H9 (cell line): ENCODE measurements around the gene KRT15. TPM values are rescaled to one million over a fixed set of nuclear protein-coding genes. Genes with fewer than 3 reads are reported as not detected.

Experiments used
- DNase-seq: peaks from one replicate; pipeline ENCODE4 v3.0.0-alpha.2; 2017
- H2AFZ ChIP-seq: one replicate; pipeline ENCODE4 v1.6.1; 2013; ENCODE audit warnings: mild to moderate bottlenecking, low read length, control low read depth, moderate library complexity
- H2AK5ac ChIP-seq: 2 replicates; pipeline ENCODE4 v1.6.1; 2013; ENCODE audit warnings: low read length, control low read depth, mixed read lengths; ENCODE audit not compliant: insufficient read length
- H2BK120ac ChIP-seq: one replicate; pipeline ENCODE4 v1.6.1; 2013; ENCODE audit warnings: low read depth, mild to moderate bottlenecking, low read length, control low read depth, inconsistent platforms; ENCODE audit not compliant: poor library complexity, severe bottlenecking
- H2BK12ac ChIP-seq: 2 replicates; pipeline ENCODE4 v1.6.1; 2013; ENCODE audit warnings: low read length, control low read depth, mixed read lengths, low read depth; ENCODE audit not compliant: insufficient read length
- H2BK15ac ChIP-seq: 2 replicates; pipeline ENCODE4 v1.6.1; 2013; ENCODE audit warnings: low read depth, low read length, control low read depth
- H2BK20ac ChIP-seq: one replicate; pipeline ENCODE4 v1.6.1; 2013; ENCODE audit warnings: low read depth, mild to moderate bottlenecking, low read length, control low read depth, inconsistent platforms; ENCODE audit not compliant: poor library complexity, severe bottlenecking
- H2BK5ac ChIP-seq: 2 replicates; pipeline ENCODE4 v1.6.1; 2013; ENCODE audit warnings: low read length, control low read depth, mixed read lengths; ENCODE audit not compliant: insufficient read length
- H3K14ac ChIP-seq: 2 replicates; pipeline ENCODE4 v1.6.1; 2013; ENCODE audit warnings: low read length, control low read depth; ENCODE audit not compliant: insufficient read depth
- H3K18ac ChIP-seq: 2 replicates; pipeline ENCODE4 v1.6.1; 2013; ENCODE audit warnings: low read depth, mild to moderate bottlenecking, mixed read lengths, low read length, control low read depth; ENCODE audit not compliant: insufficient read length
- H3K23ac ChIP-seq: 2 replicates; pipeline ENCODE4 v1.6.1; 2013; ENCODE audit warnings: low read length, control low read depth, mixed read lengths, low read depth; ENCODE audit not compliant: insufficient read length
- H3K23me2 ChIP-seq: 2 replicates; pipeline ENCODE4 v1.6.1; 2013; ENCODE audit warnings: low read depth, mild to moderate bottlenecking, mixed read lengths, low read length, control low read depth; ENCODE audit not compliant: insufficient read length, poor library complexity, severe bottlenecking
- H3K27ac ChIP-seq: 2 replicates; pipeline ENCODE4 v1.5.1; 2013; ENCODE audit warnings: low read length, control low read depth, mixed read lengths, low read depth; ENCODE audit not compliant: insufficient read length
- H3K27me3 ChIP-seq: 2 replicates; pipeline ENCODE4 v1.6.1; 2013; ENCODE audit warnings: low read length, control low read depth, inconsistent platforms; ENCODE audit not compliant: insufficient read depth
- H3K4ac ChIP-seq: 2 replicates; pipeline ENCODE4 v1.6.1; 2013; ENCODE audit warnings: low read depth, mild to moderate bottlenecking, control low read depth, inconsistent platforms, low read length, moderate library complexity
- H3K4me1 ChIP-seq: 2 replicates; pipeline ENCODE4 v1.6.1; 2013; ENCODE audit warnings: low read length, control low read depth, inconsistent platforms; ENCODE audit not compliant: insufficient read depth
- H3K4me2 ChIP-seq: 2 replicates; pipeline ENCODE4 v1.6.1; 2013; ENCODE audit warnings: low read length, control low read depth, mixed read lengths; ENCODE audit not compliant: insufficient read length, insufficient read depth
- H3K56ac ChIP-seq: 2 replicates; pipeline ENCODE4 v1.6.1; 2013; ENCODE audit warnings: low read depth, mild to moderate bottlenecking, mixed read lengths, low read length, control low read depth; ENCODE audit not compliant: insufficient read length
- H3K79me1 ChIP-seq: 2 replicates; pipeline ENCODE4 v1.6.1; 2013; ENCODE audit warnings: low read depth, mild to moderate bottlenecking, moderate library complexity, low read length, control low read depth, inconsistent platforms; ENCODE audit not compliant: insufficient read depth, poor library complexity, severe bottlenecking
- H3K79me2 ChIP-seq: 2 replicates; pipeline ENCODE4 v1.6.1; 2013; ENCODE audit warnings: low read length, control low read depth, inconsistent platforms; ENCODE audit not compliant: insufficient read depth
- H3K9ac ChIP-seq: 2 replicates; pipeline ENCODE4 v1.6.1; 2013; ENCODE audit warnings: low read length, control low read depth, mixed read lengths; ENCODE audit not compliant: insufficient read length; ENCODE audit errors: extremely low read depth
- H3K9me3 ChIP-seq: one replicate; pipeline ENCODE4 v1.6.1; 2013; ENCODE audit warnings: low read depth, low read length, inconsistent platforms; ENCODE audit not compliant: control insufficient read depth
- H3T11ph ChIP-seq: one replicate; pipeline ENCODE4 v1.6.1; 2013; ENCODE audit warnings: mild to moderate bottlenecking, low read length, control low read depth, inconsistent platforms
- H4K20me1 ChIP-seq: one replicate; pipeline ENCODE4 v1.6.1; 2013; ENCODE audit not compliant: control insufficient read depth, insufficient read length, insufficient read depth
- H4K5ac ChIP-seq: 2 replicates; pipeline ENCODE4 v1.6.1; 2013; ENCODE audit warnings: low read depth, mild to moderate bottlenecking, mixed read lengths, low read length, control low read depth; ENCODE audit not compliant: insufficient read length
- H4K8ac ChIP-seq: replicated peaks from 2 replicates; pipeline ENCODE4 v1.6.1; 2013; ENCODE audit warnings: low read length, control low read depth, mixed read lengths, low read depth; ENCODE audit not compliant: insufficient read length
- H4K91ac ChIP-seq: 2 replicates; pipeline ENCODE4 v1.6.1; 2013; ENCODE audit warnings: low read depth, mild to moderate bottlenecking, moderate library complexity, mixed read lengths, low read length, control low read depth; ENCODE audit not compliant: insufficient read length
- H3K27ac Mint-ChIP-seq, 3 experiments: 2 replicates in 2 of 3; 3 replicates in 1 of 3; pipeline ENCODE4 v1.8.0; 2020 to 2021; ENCODE audit warnings: mixed read lengths in 3 of 3, mild to moderate bottlenecking in 1 of 3, moderate library complexity in 1 of 3
- H3K27me3 Mint-ChIP-seq: 2 replicates; pipeline ENCODE4 v1.8.0; 2021; ENCODE audit warnings: low read depth, mild to moderate bottlenecking, moderate library complexity, mixed read lengths
- H3K36me3 Mint-ChIP-seq, 3 experiments: 2 replicates in 2 of 3; 3 replicates in 1 of 3; pipeline ENCODE4 v1.8.0; 2020 to 2021; ENCODE audit warnings: low read depth in 3 of 3, mixed read lengths in 3 of 3; ENCODE audit not compliant: insufficient read depth in 1 of 3
- H3K4me1 Mint-ChIP-seq, 2 experiments: 2 replicates each; pipeline ENCODE4 v1.8.0; 2020; ENCODE audit warnings: mixed read lengths in 2 of 2
- H3K4me3 Mint-ChIP-seq, 2 experiments: 2 replicates in 1 of 2; 3 replicates in 1 of 2; pipeline ENCODE4 v1.8.0; 2020 to 2021; ENCODE audit warnings: mild to moderate bottlenecking in 2 of 2, mixed read lengths in 2 of 2, moderate library complexity in 1 of 2
- H3K9me3 Mint-ChIP-seq, 2 experiments: 2 replicates in 1 of 2; 3 replicates in 1 of 2; pipeline ENCODE4 v1.8.0; 2020; ENCODE audit warnings: mild to moderate bottlenecking in 2 of 2, mixed read lengths in 2 of 2, moderate library complexity in 1 of 2
- CTCF ChIP-seq: fragments of 200-600 bp; sonication (generic); conservative IDR thresholded peaks from 3 replicates; pipeline ENCODE4 v1.8.0; 2021; ENCODE audit warnings: antibody characterized with exemption, mild to moderate bottlenecking
- WGBS: extraction: QIAGEN DNeasy Blood & Tissue Kit; methylation state at CpG from one replicate; pipeline ENCODE4 v1.1.7; 2013; ENCODE audit warnings: missing lambda C conversion rate, low lambda C conversion rate, mixed read lengths; ENCODE audit not compliant: insufficient read length; ENCODE audit errors: extremely low coverage; 5-methylcytosine and 5-hydroxymethylcytosine counted together
- total RNA-seq: library from RNA; stranded (reverse); gene quantifications from 2 replicates; pipeline ENCODE4 v1.2.1, GENCODE V29; 2021

The KRT15 gene
- total RNA-seq, 1 experiment from 2014 or later = 0.87 TPM

- Histone ChIP-seq H2BK20ac (no peak overlapping the region), H2BK15ac (peak overlapping the region; percentile 92; the same call in 1 of the 2 replicates), H3K14ac (no peak overlapping the region), H4K91ac (no peak overlapping the region), H3K79me2 (peaks cover 4% of the 10 kb centered on the region; the same call in 1 of the 2 replicates), H3K4ac (no peak overlapping the region), H3K56ac (no peak overlapping the region), H2AFZ (no peak overlapping the region), H3K4me1 (peaks cover under 1% of the 10 kb centered on the region; the same call in 1 of the 2 replicates), H3K27ac (no peak overlapping the region), H2BK5ac (no peak overlapping the region), H3K79me1 (no peaks in the 10 kb centered on the region), H3K18ac (no peak overlapping the region), H4K20me1 (no peaks in the 10 kb centered on the region), H3K9ac (no peak overlapping the region), H3T11ph (no peak overlapping the region), H3K4me2 (no peak overlapping the region), H2AK5ac (no peak overlapping the region), H3K23me2 (peaks cover 13% of the 10 kb centered on the region), H3K27me3 (no peaks in the 10 kb centered on the region), H4K5ac (no peak overlapping the region), H3K9me3 (no peaks in the 10 kb centered on the region), H2BK120ac (no peak overlapping the region), H3K23ac (no peak overlapping the region), H4K8ac (no peak overlapping the region), H2BK12ac (no peak overlapping the region)
- WGBS = no CpG with 5 or more reads among the region's 8 CpGs
- H3K9me3 Mint-ChIP-seq = no peaks in the 10 kb centered on the region
- H3K27me3 Mint-ChIP-seq = peaks cover 20% of the 10 kb centered on the region
- TF ChIP-seq CTCF = no peak
- H3K4me3 Mint-ChIP-seq = no peak overlapping the region
- H3K36me3 Mint-ChIP-seq = peaks cover 8 to 15% (median 14%) of the 10 kb centered on the region in 3 experiments; a peak in 6 of 7 replicates
- no peak for DNase-seq
- H3K4me1 Mint-ChIP-seq = peaks cover 35 to 38% of the 10 kb centered on the region in 2 experiments
- no peak overlapping the region; a peak in 1 of 7 replicates for H3K27ac Mint-ChIP-seq
Observed at GRCh38 chr17:41530062-41531048, 11.7 kb upstream of the KRT15 start.
